ENCODE results near the gene DGCR2.
"Not testable (repeated sequence)": the region's sequence is repeated elsewhere in the genome, so short reads cannot be mapped to it uniquely, and the experiment has no call there.

Gene DGCR2

DNA sequence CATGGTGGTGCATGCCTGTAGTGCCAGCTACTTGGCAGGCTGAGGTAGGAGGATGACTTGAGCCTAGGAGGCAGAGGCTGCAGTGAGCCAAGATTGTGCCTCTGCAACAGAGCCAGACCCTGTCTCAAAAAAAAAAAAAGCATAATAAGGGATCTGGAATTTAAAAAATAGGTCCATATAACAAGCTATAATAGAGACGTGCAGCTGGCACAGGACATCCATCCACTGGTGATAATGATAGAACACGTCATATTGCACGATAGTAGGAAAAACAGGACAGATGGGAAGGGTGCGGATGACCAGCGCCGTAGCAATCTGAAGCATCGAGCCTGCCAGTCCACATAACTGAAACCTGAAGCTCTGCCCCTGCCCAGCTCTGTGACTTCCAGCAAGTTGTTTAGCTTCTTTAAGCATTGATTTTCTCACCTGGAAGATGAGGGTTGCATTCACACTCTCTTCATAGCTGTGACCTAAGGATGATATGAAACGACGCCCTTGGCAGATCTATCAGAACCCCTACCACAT is 125.8 kb downstream of the DGCR2 start:
- no peak for DNase-seq

DNA sequence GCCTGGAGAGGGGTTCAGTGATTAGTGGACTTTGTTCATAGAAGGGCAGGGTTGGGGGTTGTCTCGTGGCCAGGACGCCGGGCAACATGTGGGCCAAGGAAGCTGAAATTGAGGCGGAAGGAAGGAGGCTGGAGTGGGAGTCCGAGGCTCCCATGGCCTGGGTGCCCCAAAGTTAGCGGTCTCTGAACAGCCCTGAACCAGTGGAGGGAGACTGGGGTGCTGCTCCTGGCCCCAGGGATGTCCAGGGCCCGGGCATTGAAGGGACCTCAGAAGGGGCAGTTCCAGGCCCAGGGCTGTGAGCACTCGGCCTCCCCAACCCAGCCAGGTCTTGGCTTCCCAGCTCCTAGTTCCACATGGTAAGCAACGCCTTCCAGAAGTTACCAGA is 126.9 kb downstream of the DGCR2 start:
- DNase-seq, result no peak

DNA sequence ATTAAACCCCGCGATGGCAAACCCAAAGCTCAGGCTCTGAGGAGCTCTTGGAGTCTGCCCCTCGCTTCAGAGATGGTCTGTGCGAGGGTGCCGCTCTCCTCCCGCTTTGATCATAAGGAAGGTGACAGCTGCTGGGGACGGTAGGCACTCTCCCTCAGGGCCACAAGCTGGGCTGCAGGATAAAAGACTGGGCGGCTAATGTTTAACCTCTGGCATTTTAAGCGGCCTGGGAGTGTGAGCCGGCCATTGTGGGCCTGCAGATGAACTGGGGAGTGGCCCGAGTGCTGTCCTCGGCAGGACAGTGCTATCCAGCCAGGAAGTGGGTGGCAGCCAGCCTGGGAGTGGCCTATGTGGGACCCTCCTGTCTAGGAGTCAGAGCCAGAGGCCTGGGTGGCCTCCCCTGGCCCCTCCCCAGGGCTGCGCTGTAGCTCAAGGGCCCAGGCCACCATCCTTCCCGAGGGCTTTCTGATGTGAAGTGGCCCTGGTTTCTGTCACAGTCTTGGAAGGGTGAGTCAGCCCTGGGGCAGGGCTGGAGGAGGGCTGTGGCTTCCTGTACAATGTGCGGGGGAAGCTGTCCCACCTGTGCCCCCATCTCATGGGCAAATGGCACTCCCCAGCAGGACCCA is 127.4 kb downstream of the DGCR2 start:
- DNase-seq, result no peak

DNA sequence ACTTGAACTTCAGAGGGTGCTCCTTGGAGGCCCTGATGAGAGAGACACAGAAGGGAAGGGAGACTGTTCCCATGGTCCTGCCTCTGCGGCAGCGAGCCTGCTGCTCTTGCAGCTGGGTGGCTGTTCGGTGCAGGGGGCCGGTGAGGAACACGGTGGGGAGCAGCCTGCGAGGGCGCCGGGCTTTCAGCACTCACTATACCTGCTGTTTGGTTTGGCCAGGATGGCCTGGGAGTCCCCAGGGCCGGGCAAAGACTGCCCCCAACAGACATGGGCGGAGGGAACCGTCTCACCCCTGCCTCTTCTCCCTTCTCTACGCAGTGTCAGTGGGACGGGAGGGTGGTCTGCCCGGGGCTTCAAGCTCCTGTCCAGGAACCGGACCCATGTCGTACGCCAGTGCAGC is 128.2 kb downstream of the DGCR2 start:
- no peak for DNase-seq

DNA sequence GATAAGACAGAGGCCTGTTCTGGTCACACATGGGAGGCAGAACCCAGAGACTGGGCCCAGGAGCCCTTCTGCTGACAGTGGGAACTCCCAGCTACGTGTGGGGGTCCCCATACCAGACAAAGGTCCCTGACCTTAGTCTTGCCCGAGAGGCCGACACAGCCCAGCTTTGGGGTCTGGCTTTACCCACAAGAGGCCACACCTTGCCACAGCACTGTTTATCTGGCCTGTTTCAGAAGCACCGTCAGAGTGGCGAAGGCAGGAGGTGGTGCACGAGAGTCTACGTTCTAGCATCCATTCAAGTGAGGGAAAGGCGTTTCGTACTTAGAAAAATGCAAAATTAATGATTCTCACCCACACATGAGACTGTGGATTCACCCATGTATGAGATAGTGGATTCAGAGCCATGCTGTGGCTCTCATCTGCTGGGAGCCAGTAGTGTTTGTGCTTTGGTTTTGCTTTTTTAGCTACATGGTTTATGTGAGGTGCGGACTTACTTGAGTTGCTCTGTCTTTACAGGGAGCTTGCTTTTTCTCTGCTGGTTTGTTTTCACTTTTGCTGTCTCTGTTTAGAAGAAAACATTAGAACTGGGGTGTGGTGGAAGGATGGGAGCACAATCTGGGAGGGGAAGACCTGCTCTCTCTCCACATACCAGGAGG is 129.5 kb downstream of the DGCR2 start:
- no peak for DNase-seq

DNA sequence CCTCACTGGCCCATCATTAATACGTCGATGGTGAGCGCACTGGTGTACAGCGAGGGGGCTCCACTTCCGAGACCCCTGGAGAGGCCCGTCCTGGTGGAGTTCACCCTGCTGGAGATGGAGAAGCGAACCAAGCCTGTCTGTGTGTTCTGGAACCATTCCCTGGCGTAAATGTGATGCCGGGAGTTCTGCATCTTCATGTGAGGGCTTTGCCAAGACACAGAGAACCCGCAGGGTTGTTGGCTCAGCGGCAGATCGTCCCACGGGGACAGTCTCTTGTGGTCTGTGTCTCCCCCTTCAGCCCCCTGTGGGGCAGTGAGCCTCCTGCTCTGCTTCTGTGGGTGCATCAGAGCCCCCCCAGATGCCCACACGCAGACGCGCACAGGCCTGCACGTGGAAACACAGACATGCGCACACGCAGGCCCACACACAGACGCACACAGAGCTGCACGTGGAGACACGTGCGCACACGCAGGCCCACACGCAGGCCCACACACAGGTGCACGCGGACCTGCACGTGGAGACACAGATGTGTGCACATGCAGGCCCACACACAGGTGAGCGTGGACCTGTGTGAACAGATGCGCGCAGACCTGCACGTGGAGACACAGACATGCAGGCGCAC is 130.3 kb downstream of the DGCR2 start:
- DNase-seq, result no peak

DNA sequence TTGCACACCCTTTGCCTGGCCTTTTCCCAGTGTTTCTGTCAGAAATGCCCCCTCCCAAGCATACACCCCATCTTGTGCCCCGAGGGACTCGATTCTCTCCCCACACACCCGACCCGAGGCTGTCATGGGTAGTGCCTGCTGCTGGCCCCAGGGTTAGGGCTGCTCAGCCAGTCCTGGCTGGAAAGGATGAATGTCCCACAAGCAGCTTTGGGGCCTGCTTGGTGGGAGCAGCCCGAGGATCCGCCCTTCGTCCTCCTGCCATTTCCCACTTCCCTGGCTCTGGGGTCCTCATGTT is 131.1 kb downstream of the DGCR2 start:
- DNase-seq, result no peak

DNA sequence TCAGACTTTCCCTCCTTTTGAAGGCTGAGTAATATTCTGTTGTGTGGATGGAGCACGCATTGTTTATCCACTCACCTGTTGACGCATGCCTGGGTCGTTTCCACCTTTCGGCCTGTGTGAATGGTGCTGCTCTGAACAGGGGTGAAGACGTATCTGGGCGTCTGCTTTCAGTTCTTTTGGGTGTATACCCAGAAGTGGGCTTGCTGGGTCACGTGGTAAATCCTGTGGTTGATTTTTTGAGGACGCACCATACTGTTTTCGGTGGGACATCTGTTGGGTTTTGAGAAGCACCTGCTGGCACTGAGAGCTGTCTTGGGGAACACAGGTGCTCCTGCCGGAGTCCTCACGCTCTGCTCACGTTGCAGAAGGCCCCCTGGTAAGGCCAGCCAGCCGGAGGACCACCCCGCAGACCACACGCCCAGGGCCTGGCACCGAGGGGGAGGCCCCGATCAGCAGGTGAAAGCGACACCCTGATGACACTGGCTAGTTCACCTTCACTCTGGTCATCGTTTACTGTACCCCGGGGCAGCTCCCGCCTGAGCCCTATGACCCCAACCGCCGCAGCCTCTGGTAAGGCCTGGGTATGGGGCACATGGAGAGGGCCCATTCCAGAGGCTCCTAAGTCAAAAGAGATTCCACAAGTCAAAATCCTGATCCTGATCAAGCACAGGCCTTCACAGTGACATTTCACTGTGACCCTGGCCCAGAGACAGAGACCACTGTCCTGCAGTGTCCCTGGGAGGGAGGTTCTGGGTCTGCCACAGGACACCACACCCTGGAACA is 131.7 kb downstream of the DGCR2 start:
- DNase-seq, result no peak

DNA sequence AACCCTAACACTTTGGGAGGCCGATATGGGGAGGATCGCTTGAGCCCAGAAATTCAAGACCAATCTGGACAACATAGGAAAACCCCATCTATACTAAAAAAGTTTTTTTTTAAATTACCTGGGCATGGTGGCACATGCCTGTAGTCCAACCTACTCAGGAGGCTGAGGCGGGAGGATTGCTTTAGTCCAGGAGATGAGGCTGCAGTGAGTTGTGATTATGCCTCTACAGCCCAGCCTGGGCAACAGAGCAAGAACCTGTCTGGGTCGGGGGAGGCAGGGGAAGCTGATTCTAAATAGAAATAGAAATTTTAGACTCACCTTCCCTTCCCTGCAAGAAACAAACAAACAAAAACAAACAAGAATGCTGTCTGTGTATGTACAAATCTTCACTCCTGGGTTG is 133.3 kb downstream of the DGCR2 start:
- no peak for DNase-seq

DNA sequence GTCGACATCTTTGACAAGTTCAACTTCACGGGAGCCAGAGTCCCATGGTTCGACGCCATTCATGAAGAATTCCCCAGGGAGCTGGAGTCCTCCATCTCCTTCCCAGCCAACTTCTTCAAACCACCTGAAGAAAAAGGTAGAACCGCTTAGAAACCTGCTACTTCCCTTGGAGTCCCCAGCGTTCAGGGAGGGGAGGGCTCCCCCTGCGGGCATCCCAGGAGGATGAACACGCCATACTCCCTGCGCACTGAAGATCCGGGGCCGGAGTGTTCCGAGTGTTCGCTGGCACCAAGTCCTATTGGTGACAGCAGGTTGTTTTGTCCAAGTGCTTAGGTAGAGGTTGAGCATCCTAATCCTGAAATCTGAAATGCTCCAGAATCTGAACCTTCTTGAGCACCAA is 134.4 kb downstream of the DGCR2 start:
- no peak for DNase-seq

DNA sequence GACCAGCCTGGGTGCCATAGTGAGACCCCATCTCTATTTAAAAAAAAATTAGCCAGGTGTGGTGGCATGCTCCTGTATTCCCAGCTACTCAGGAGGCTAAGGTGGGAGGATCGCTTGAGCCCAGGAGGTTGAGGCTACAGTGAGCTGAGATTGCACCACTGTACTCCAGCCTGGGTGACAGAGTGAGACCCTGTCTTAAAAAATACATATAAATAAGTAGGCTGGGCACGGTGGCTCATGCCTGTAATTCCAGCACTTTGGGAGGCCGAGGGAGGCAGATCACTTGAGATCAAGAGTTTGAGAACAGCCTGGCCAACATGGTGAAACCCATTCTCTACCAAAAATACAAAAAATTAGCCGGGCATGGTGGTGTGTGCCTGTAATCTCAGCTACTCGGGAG is 135.1 kb downstream of the DGCR2 start:
- DNase-seq, result not testable (repeated sequence)
